Karpas-422 (cell line): ENCODE measurements around the gene CDT1. TPM values are rescaled to one million over a fixed set of nuclear protein-coding genes. Genes with fewer than 3 reads are reported as not detected.

Experiments used
- DNase-seq: peaks from one replicate; pipeline ENCODE4 v3.0.0-alpha.2; 2015
- H2AFZ ChIP-seq: fragments of 200-600 bp; sonication (generic); 2 replicates; pipeline ENCODE4 v1.6.1; 2014; ENCODE audit warnings: antibody characterized with exemption, low read length, mixed read lengths
- H3K27ac ChIP-seq: fragments of 200-600 bp; sonication (generic); 2 replicates; pipeline ENCODE4 v1.5.1; 2014; ENCODE audit warnings: mild to moderate bottlenecking, low read length, moderate library complexity
- H3K27me3 ChIP-seq: fragments of 200-600 bp; sonication (generic); 2 replicates; pipeline ENCODE4 v1.6.1; 2014; ENCODE audit warnings: low read length, mixed read lengths
- H3K36me3 ChIP-seq: fragments of 200-600 bp; sonication (generic); 2 replicates; pipeline ENCODE4 v1.6.1; 2014; ENCODE audit warnings: low read length, mixed read lengths; ENCODE audit not compliant: insufficient read depth
- H3K4me1 ChIP-seq: fragments of 200-600 bp; sonication (generic); 2 replicates; pipeline ENCODE4 v1.6.1; 2014; ENCODE audit warnings: mild to moderate bottlenecking, low read length, mixed read lengths
- H3K4me2 ChIP-seq: fragments of 200-600 bp; sonication (generic); 2 replicates; pipeline ENCODE4 v1.6.1; 2014; ENCODE audit warnings: low read length, low read depth, mild to moderate bottlenecking; ENCODE audit not compliant: poor library complexity, severe bottlenecking
- H3K4me3 ChIP-seq: fragments of 200-600 bp; sonication (generic); 2 replicates; pipeline ENCODE4 v1.5.1; 2014; ENCODE audit warnings: mild to moderate bottlenecking, antibody characterized with exemption, low read length, mixed read lengths
- H3K79me2 ChIP-seq: fragments of 200-600 bp; sonication (generic); 2 replicates; pipeline ENCODE4 v1.6.1; 2014; ENCODE audit warnings: mild to moderate bottlenecking, low read length, mixed read lengths
- H3K9ac ChIP-seq: fragments of 200-600 bp; sonication (generic); 2 replicates; pipeline ENCODE4 v1.6.0; 2014; ENCODE audit warnings: low read length
- H3K9me2 ChIP-seq: fragments of 200-600 bp; sonication (generic), shearing (Covaris generic); replicated peaks from 2 replicates; pipeline ENCODE4 v1.6.0; 2014; ENCODE audit warnings: mild to moderate bottlenecking, low read length, moderate library complexity; ENCODE audit not compliant: insufficient read depth
- H3K9me3 ChIP-seq: fragments of 300-700, 200-600 bp; sonication (generic); 2 replicates; pipeline ENCODE4 v1.6.1; 2014; ENCODE audit warnings: low read length, mixed read lengths
- H4K20me1 ChIP-seq: fragments of 200-600 bp; sonication (generic); 2 replicates; pipeline ENCODE4 v1.6.1; 2014; ENCODE audit warnings: mild to moderate bottlenecking, antibody characterized with exemption, low read length, low read depth; ENCODE audit not compliant: insufficient read depth
- total RNA-seq: library from RNA; depleted of rRNA; stranded (reverse); fragments of >200 nt; shearing (Covaris generic); gene quantifications from 2 replicates; pipeline ENCODE4 v1.2.3, GENCODE V29; 2014; ENCODE audit warnings: low replicate concordance

CDT1 gene
- total RNA-seq, 1 experiment from 2014 or later: 20.4 TPM

DNA sequence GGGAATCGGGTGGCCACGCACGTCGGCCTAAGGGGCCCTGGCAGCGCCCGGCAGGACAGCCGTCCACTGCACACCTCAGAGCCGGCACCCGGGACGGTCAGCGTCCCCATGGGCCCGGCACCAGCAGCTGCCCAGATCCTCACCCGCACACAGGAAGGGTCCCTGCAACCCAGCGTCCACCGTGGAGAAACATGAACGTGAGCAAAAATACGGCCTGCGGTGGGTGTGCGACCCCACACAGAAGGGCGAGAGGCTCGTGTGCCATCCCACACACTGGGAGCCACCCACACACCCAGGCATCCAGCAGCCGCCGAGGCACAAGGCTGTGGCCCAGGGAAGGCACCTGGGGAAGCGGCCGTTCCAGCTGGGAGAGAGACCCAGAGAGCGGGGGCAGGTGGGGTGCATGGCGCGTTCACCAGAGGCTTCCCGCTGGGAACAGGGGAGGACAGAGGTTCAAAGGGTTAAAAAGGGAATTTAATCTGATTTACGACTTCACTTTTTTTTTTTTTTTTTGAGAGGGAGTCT lies 25.0 kb upstream of the CDT1 start:
- no peak overlapping the region for H3K4me2 ChIP-seq
- H4K20me1 ChIP-seq: no peaks in the 10 kb centered on the region
- no peaks in the 10 kb centered on the region for H3K4me1 ChIP-seq

DNA sequence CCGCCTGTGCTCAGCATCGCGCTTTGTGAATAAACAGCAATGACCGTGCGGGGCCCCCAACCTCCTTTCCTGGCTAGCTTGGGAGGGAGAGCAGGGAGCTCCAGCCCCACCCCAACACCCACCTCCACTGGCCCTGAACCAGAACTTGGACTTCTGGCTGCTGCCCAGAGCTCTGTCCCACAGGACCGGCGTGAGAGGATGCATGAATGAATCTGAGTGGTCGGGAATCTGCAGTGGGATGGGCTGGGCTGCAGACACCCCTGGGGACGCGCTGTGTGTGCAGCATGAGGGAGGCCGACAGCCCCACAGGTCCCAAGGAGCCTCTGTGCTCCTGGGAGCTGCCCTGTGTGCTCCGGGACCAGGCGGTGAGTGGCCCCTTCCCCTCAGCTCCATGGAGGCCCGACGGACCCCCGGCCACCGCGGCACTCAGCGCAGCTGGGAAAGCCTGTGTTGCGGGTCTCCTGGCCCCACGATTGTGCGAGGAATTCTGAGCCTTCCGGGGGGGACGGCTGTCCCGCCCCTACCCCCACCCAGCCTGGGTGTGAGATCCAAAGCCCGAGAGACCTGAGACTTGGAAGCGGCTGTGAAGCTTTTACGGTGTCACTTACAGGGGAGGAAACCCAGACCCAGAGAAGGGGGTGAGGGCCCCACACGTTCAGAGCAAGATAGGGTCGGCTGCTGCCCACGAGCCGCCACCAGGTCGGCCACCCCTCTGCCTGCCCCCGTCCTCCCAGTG lies 24.0 kb upstream of the CDT1 start:
- Histone ChIP-seq H3K4me1 (no peaks in the 10 kb centered on the region), H2AFZ (no peak overlapping the region), H3K79me2 (no peaks in the 10 kb centered on the region), H3K9me3 (no peaks in the 10 kb centered on the region), H3K27ac (no peak overlapping the region), H3K4me2 (no peak overlapping the region), H3K4me3 (no peak overlapping the region), H3K36me3 (no peaks in the 10 kb centered on the region), H4K20me1 (no peaks in the 10 kb centered on the region), H3K9ac (no peak overlapping the region), H3K9me2 (no peaks in the 10 kb centered on the region), H3K27me3 (no peaks in the 10 kb centered on the region)
- no peak for DNase-seq

More for the DNA sequence above, 25.0 kb upstream of the CDT1 start:
- Histone ChIP-seq H3K79me2 (no peaks in the 10 kb centered on the region), H3K36me3 (no peaks in the 10 kb centered on the region), H3K9ac (no peak overlapping the region), H3K27me3 (no peaks in the 10 kb centered on the region), H3K9me2 (no peaks in the 10 kb centered on the region), H3K9me3 (no peaks in the 10 kb centered on the region), H3K27ac (no peak overlapping the region), H3K4me3 (no peak overlapping the region), H2AFZ (no peak overlapping the region)
- no peak for DNase-seq

DNA sequence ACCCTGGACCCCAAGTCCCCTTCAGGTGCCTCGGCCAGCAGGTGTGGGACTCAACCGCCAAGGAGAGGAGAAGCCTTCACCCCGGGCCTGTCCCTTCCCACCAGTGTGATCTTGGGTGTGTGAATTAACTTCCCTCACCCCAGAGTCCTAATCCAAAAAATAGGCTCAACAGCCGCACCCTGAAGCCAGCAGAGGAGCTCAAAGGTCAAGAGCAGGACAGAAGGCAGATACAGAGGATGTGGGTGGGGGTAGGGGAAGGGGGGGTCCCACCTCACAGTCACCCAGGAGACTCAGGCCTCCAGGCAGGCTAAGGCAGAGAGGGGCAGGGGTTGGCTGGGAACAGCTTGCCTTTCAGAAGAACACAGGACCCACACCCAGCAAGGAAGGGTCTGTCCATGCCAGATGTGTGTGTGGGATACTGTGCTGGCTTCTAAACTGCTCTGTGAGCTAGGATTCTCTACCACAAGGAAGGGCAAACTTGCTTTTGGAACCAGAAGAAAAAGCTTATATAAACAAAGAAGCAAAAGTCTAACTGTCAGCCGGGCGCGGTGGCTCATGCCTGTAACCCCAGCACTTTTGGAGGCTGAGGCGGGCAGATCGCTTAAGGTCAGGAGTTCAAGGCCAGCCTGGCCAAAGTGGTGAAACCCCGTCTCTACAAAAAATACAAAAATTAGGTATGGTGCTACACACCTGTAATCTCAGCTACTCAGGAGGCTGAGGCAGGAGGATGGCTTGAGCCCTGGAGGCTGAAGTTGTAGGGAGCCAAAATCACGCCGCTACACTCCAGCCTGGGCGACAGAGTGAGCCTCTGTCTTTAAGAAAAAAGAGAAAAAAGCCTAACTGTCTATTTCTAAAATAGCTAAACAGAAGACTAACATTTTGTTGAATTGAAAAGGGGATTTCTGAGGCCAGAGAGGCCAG lies 23.2 kb upstream of the CDT1 start:
- Histone ChIP-seq H3K27me3 (no peaks in the 10 kb centered on the region), H2AFZ (no peak overlapping the region), H3K9me3 (no peaks in the 10 kb centered on the region), H4K20me1 (no peaks in the 10 kb centered on the region), H3K9ac (no peak overlapping the region), H3K9me2 (no peaks in the 10 kb centered on the region), H3K4me1 (peaks cover 3% of the 10 kb centered on the region), H3K4me2 (no peak overlapping the region), H3K4me3 (no peak overlapping the region), H3K27ac (no peak overlapping the region), H3K36me3 (no peaks in the 10 kb centered on the region), H3K79me2 (no peaks in the 10 kb centered on the region)
- no peak for DNase-seq

DNA sequence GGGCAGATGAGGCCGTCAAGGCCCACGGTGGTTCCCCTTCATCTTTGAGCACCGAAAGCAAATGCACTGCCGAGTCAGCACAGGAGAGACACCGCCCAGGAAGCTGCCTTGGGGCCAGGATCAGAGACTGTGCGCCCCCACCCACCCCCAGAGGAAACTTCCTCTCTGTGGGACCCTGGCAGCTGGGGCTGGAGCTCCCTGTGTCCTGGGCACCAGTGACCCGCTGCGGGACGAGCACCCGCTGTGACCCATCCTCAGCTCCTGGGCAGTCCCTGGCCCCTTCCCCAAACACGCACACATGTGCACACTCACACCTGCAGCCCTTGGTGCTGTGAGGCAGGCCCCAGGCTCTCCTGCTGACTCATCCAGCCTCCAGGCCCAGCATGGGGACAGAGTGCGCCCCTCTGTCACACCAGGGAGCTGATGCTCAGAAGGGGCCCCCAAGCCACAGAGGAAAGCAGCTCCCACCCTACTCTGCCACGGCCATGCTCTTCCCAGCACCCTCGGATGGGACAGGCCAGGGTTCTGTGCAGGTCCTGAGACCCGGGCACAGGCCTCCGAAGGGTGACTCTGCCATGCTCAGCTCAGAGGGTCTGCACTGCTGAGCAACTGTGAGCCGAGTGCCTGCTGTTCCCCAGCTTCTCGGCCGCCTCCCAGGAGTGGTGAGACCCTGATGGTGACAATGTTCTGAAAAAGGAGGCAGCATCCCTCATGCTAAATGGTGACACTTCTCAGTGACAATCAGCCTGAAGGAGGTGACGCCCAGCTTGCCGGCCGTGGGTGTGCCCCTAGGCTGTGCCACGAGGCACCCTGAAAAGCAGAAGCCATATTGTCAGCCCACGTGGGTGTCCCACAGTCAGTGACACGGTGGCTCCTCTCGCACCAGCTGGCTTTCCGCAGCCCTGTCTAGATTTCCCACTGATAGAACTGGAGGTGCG lies 22.2 kb upstream of the CDT1 start:
- Histone ChIP-seq H2AFZ (no peak overlapping the region), H4K20me1 (no peaks in the 10 kb centered on the region), H3K9ac (no peak overlapping the region)

DNA sequence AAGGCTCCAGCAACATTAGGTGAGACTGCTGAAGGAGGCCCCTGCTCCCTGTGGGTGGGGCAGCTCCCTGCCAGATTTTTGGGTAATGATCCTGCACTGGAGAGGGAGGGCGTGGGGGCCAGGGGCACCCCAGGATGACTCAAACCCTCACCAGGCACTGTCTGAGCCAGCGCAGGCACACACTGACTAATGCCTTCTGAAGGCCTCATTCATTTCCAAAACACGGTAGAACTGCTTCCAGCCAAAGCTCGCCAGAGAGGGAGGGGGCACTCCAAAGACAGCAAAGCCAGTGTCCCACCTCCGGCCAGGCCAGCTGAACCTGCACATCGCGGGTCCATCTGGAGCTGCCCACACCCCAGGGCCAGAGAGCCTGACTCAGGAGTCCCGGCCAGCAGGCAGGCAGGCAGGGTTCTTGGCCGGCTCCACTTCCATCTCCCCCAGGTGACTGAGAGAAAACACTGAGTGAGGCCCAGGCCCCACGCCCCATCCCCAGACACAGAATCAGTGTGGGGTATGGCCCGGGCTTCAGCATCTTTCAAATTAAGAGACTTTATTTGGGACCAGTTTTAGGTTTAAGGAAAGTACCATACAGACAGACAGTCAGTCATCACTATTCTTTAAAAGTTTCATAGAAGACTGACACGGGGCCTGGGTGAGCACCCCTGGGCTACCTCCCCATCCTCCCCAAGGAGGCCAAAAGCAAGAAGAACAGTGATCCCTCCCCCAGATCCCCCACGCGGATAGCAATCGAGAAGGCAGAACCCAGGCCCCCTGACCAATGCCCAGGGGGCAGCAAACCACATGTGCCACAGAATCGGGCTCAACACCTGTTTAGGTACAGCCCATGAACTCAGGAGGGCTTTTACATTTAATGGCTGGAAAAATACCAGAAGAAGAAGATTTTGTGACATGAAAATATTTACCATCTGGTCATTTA lies 20.9 kb upstream of the CDT1 start:
- Histone ChIP-seq H3K79me2 (no peaks in the 10 kb centered on the region), H3K9me2 (no peaks in the 10 kb centered on the region), H3K27ac (no peak overlapping the region), H3K9me3 (no peaks in the 10 kb centered on the region), H3K4me1 (peaks cover 3% of the 10 kb centered on the region), H3K27me3 (no peaks in the 10 kb centered on the region), H3K9ac (no peak overlapping the region), H2AFZ (no peak overlapping the region), H3K4me3 (no peak overlapping the region), H3K36me3 (no peaks in the 10 kb centered on the region), H4K20me1 (no peaks in the 10 kb centered on the region), H3K4me2 (no peak overlapping the region)
- no peak for DNase-seq

More for the DNA sequence above, 22.2 kb upstream of the CDT1 start:
- no peak overlapping the region for H3K4me2 ChIP-seq
- H3K4me1 ChIP-seq: peaks cover 3% of the 10 kb centered on the region
- no peaks in the 10 kb centered on the region for H3K27me3 ChIP-seq
- H3K27ac ChIP-seq: no peak overlapping the region
- H3K9me2 ChIP-seq: no peaks in the 10 kb centered on the region
- no peaks in the 10 kb centered on the region for H3K9me3 ChIP-seq
- H3K79me2 ChIP-seq: no peaks in the 10 kb centered on the region
- no peaks in the 10 kb centered on the region for H3K36me3 ChIP-seq
- H3K4me3 ChIP-seq: no peak overlapping the region
- no peak for DNase-seq

DNA sequence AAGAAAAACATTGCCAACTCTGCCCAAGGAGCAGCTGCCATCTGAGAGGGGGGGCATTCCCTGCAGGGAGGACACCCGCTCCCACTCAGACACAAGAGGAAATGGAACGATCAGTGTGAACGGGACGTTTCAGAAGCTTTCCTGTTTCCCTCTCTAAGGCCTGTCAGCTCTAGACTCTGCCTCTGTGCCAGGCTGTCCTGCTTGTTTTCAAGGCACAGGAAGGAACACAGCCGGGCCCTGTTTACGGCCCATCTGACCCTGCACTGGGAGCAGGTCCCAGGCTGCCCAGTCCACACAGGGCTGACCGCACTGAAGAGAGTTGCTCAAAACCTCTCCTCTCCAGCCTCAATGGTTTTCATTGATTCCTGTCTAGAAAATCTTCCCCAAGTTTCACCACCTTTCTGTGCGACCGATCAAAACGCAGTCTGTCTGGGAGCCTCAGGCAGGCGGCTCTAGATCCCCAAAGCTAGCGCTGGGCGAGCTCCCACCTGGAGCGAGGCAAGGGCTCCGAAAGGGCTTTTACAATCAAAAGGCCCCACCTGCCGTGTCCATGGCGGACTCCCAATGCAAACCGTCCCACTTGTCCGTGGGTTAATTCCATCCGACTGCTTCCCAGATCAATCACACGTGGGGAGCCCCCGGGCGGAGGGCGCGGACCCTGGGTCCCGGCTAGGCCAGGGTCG lies 20.1 kb upstream of the CDT1 start:
- Histone ChIP-seq H3K9me2 (no peaks in the 10 kb centered on the region), H3K9ac (no peak overlapping the region), H3K27me3 (no peaks in the 10 kb centered on the region), H3K36me3 (no peaks in the 10 kb centered on the region), H3K4me3 (no peak overlapping the region), H4K20me1 (no peaks in the 10 kb centered on the region), H2AFZ (no peak overlapping the region), H3K4me2 (no peak overlapping the region), H3K4me1 (peaks cover 3% of the 10 kb centered on the region), H3K9me3 (no peaks in the 10 kb centered on the region), H3K79me2 (no peaks in the 10 kb centered on the region), H3K27ac (no peak overlapping the region)
- DNase-seq: no peak
